Gastrocnemius medialis (tissue), 4 donors: ENCODE data around the gene ZNF778. TPM values are rescaled to one million over a fixed set of nuclear protein-coding genes. Genes with fewer than 3 reads are reported as not detected.

Experiments used
- ATAC-seq, 2 donors: fragments of 150-250 bp; one replicate each; pipeline ENCODE4 v1.9.1; 2016
- DNase-seq, 2 donors: peaks; one replicate each; pipeline ENCODE4 v3.0.0-alpha.2; 2019
- H3K27ac ChIP-seq, 4 donors: fragments of 200-600 bp; sonication (generic); 1 replicate in 1 of 4; 2 replicates in 3 of 4; pipeline ENCODE4 v1.5.1; 2016 to 2018; ENCODE audit warnings: mild to moderate bottlenecking in 2 of 4, moderate library complexity in 1 of 4
- H3K27me3 ChIP-seq, 3 donors: fragments of 200-600 bp; sonication (generic) in 2 of 3; 1 replicate in 1 of 3; 2 replicates in 2 of 3; pipeline versions ENCODE4 v1.5.1 to v1.6.0; 2016 to 2019; ENCODE audit warnings: mild to moderate bottlenecking in 1 of 3, moderate library complexity in 1 of 3
- H3K36me3 ChIP-seq, 2 donors: fragments of 200-600 bp; sonication (generic) in 1 of 2; one replicate each; pipeline ENCODE4 v1.5.1; 2017 to 2018
- H3K4me1 ChIP-seq, 2 donors: fragments of 200-600 bp; sonication (generic) in 1 of 2; one replicate each; pipeline ENCODE4 v1.5.1; 2016 to 2017; ENCODE audit warnings: mild to moderate bottlenecking in 2 of 2
- H3K4me3 ChIP-seq, 4 donors: fragments of 200-600 bp; sonication (generic) in 3 of 4; 1 replicate in 1 of 4; 2 replicates in 3 of 4; pipeline ENCODE4 v1.5.1; 2016 to 2019; ENCODE audit warnings: mild to moderate bottlenecking in 2 of 4
- H3K9me3 ChIP-seq, 3 donors: fragments of 200-600 bp; sonication (generic) in 2 of 3; 1 replicate in 1 of 3; 2 replicates in 2 of 3; pipeline ENCODE4 v1.5.1; 2016 to 2019
- POLR2A ChIP-seq, 2 donors: fragments of 450-650 bp; IDR thresholded peaks; one replicate each; pipeline ENCODE4 v1.6.1; 2017; ENCODE audit warnings: antibody characterized with exemption in 2 of 2, mild to moderate bottlenecking in 2 of 2, moderate library complexity in 2 of 2
- in situ Hi-C, 4 donors: fragments of 200-750 bp; cut with MboI; loops; one replicate each; pipeline versions ENCODE4 v1.15.0 to v1.8.0; 2017; ENCODE audit warnings: low sequenced_read_pairs in 4 of 4
- intact Hi-C: fragments of 100-400 bp; cut with DNase I; formaldehyde crosslinking; loops from one replicate; pipeline ENCODE4 v1.15.1; 2023; ENCODE audit warnings: low total_unique reads
- total RNA-seq, 4 donors: library from RNA; depleted of rRNA; stranded (reverse); fragments of >200 nt; gene quantifications; one replicate each; pipeline versions ENCODE4 v1.1.0 to v1.2.3, GENCODE V29; 2016
- TF ChIP-seq, protein P1 (sequence below), 5 experiments: fragments of 450-650 bp in 3 of 5; fragments of 200-600 bp in 2 of 5; sonication (generic) in 2 of 5; IDR thresholded peaks in 4 of 5; conservative IDR thresholded peaks in 1 of 5; 1 replicate in 4 of 5; 2 replicates in 1 of 5; pipeline ENCODE4 v1.5.1; 2016 to 2019; ENCODE audit warnings: antibody characterized with exemption in 5 of 5, mild to moderate bottlenecking in 3 of 5, moderate library complexity in 3 of 5

ZNF778 gene
- total RNA-seq, 4 donors from 2014 or later = 10.7 to 21.3 (median 17.9) TPM

DNA sequence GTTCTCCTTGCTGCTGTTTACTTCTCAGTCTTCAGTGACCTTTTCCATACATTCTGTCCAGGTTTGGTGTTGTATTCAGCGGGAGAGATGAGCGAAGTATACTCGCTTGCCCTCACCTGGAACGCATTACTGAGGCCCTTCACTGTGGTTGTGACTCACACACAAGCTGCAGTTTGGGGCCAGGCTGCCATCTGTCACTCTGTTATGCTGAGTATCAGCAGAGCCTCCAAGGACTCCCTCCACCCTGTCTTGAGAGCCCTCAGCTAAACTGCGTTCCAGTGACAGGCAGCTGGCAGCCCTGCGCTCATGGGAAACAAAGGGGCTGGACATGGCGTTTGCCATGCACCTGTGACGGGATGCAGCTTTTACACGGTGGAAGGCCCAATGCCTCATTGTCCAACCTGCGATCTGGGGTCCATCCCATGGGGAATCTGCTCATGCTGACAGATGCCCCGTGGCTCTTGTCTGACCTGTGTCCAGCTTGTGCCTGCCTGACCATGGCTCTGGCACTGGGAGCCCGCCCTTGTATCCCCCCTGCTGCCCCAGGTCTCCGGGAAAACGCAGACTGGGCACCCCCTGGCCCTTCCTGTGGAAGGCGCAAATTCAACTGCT lies 6.5 kb upstream of the ZNF778 start:
- no peak overlapping the region for H3K4me3 ChIP-seq
- intact Hi-C loops = no loop called here
- peaks cover 0 to 6% (median 1%) of the 10 kb centered on the region in 3 donors for H3K27me3 ChIP-seq
- no peak overlapping the region for H3K27ac ChIP-seq
- no peaks in the 10 kb centered on the region for H3K36me3 ChIP-seq
- no peak for TF ChIP-seq POLR2A (IDR thresholded peaks at IDR 0.05)
- TF ChIP-seq, protein P1, sequence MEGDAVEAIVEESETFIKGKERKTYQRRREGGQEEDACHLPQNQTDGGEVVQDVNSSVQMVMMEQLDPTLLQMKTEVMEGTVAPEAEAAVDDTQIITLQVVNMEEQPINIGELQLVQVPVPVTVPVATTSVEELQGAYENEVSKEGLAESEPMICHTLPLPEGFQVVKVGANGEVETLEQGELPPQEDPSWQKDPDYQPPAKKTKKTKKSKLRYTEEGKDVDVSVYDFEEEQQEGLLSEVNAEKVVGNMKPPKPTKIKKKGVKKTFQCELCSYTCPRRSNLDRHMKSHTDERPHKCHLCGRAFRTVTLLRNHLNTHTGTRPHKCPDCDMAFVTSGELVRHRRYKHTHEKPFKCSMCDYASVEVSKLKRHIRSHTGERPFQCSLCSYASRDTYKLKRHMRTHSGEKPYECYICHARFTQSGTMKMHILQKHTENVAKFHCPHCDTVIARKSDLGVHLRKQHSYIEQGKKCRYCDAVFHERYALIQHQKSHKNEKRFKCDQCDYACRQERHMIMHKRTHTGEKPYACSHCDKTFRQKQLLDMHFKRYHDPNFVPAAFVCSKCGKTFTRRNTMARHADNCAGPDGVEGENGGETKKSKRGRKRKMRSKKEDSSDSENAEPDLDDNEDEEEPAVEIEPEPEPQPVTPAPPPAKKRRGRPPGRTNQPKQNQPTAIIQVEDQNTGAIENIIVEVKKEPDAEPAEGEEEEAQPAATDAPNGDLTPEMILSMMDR (IDR thresholded peaks at IDR 0.05 in 4 of 5, conservative IDR thresholded peaks at IDR 0.05 in 1 of 5) = no peak
- DNase-seq (no peak), ATAC-seq (no peak)
- no peaks in the 10 kb centered on the region for H3K9me3 ChIP-seq
- in situ Hi-C loops = loop anchor here in 2 of 4 donors (25.0 kb wide), 2 partner anchors 349 to 474 kb away; partner anchors contain the start of genes GALNS (in 1 of the 2), PABPN1L (in 1 of the 2) and TRAPPC2L (in 1 of the 2)
- H3K4me1 ChIP-seq = peaks cover 5 to 12% of the 10 kb centered on the region in 2 donors

DNA sequence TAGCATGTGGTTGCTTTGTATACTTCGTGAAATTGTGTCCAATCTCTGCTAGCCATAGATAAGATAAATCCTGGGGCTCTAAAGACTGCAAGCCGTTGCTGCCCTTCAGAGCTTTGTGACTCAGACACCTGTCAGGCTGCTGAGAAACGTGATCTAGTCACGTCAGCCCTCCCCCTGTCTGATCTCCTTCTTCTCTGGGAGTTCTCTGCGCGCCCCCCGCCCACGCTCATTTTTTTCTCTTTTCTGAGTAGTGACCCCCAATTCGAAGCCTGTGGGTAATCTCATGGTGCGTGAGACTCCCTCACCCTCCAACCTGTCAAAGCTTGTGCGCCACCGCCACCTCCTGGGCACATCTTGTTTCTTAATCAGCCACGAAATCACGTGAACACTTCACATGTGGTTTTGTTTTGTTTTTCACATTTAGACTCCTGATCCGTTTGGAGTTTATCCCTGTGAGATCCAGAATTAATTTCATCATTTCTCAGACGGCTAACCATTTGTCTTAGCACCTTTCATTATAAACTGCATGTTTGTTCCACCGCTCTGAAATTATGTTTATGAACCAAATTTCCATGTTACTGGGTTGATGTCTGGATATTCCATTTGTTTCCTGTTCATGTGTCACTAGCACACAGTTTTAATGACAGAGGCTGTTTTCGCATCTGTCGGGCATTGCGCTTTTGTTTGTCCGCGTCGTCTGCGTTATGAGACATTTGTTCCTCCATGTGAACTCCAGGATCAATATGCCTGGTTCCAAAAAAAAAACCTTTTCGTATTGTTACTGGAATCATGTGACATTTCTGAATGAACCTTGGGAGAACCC lies 977 bp upstream of the ZNF778 start:
- Histone ChIP-seq H3K27ac (peak overlapping the region; percentile 95 to 100 (median 98)), H3K4me1 (peaks cover 25% of the 10 kb centered on the region in 2 donors), H3K4me3 (peak overlapping the region; percentile 84 to 98 (median 92)), H3K9me3 (no peaks in the 10 kb centered on the region), H3K36me3 (peaks cover 0 to 7% of the 10 kb centered on the region in 2 donors), H3K27me3 (no peaks in the 10 kb centered on the region)
- intact Hi-C loops = loop anchor here (1.0 to 5.0 kb wide), 8 partner anchors 24 to 646 kb away; partner anchors contain the start of genes ACSF3, APRT, CDH15 and TRAPPC2L
- DNase-seq (peak; percentile 74 to 77), ATAC-seq (peak; percentile 81 to 89)
- TF ChIP-seq, protein P1 (IDR thresholded peaks at IDR 0.05 in 4 of 5, conservative IDR thresholded peaks at IDR 0.05 in 1 of 5) = peak; percentile 59 to 76 (median 70)
- peak in 1 of 2 donors; percentile 28 for TF ChIP-seq POLR2A (IDR thresholded peaks at IDR 0.05)
- in situ Hi-C loops = loop anchor here in 2 of 4 donors (25.0 kb wide), 2 partner anchors 354 to 479 kb away; partner anchors contain the start of genes GALNS (in 1 of the 2), PABPN1L (in 1 of the 2) and TRAPPC2L (in 1 of the 2)

DNA sequence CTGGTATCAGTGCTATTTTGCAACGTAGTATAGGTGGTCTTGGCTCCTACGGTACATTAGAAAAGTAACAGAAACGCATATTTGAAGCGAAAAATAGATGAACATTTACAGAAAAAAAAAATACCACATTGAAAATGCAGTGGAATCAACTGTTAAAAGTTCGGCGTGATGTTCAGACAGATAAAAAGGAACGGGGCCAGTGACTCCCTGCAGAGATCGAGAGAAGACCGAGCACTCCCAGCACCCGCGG lies 440 bp upstream of the ZNF778 start:
- peaks cover 25% of the 10 kb centered on the region in 2 donors for H3K4me1 ChIP-seq
- no peak for ATAC-seq
- H3K36me3 ChIP-seq = peaks cover 0 to 13% of the 10 kb centered on the region in 2 donors
- no peak for TF ChIP-seq POLR2A (IDR thresholded peaks at IDR 0.05)
- TF ChIP-seq, protein P1 (IDR thresholded peaks at IDR 0.05 in 4 of 5, conservative IDR thresholded peaks at IDR 0.05 in 1 of 5) = no peak
- H3K9me3 ChIP-seq = no peaks in the 10 kb centered on the region
- no peak for DNase-seq
- peak overlapping the region; percentile 95 to 100 (median 98) for H3K27ac ChIP-seq
- in situ Hi-C loops = loop anchor here in 2 of 4 donors (25.0 kb wide), 2 partner anchors 355 to 480 kb away; partner anchors contain the start of genes GALNS (in 1 of the 2), PABPN1L (in 1 of the 2) and TRAPPC2L (in 1 of the 2)
- H3K27me3 ChIP-seq = no peaks in the 10 kb centered on the region
- H3K4me3 ChIP-seq = peak overlapping the region; percentile 84 to 98 (median 92)
- intact Hi-C loops = loop anchor here (1.0 to 5.0 kb wide), 6 partner anchors 24 to 647 kb away; partner anchors contain the start of genes ACSF3, APRT, TRAPPC2L and ZC3H18

DNA sequence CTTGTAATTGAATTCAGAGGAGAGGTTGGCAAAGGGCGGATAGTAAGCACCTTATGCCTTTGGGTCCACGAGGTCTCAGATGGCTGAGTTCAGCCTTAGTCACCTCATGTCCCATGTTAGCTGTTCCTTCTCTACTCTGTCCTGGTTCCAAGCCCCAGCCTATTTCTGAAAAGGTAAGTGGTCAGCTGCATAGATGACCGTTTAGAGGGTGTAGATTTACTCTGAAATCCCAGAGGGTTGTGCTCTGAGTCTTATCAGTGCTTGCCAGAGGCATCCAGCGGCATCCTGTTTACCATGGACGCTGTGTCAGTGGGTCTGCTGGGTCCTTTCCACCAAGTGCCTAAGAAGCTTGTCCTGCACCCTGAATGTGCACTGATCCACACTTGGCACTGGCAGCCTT lies 1.9 kb downstream of the ZNF778 start:
- no peak for ATAC-seq

More for the DNA sequence above, 1.9 kb downstream of the ZNF778 start:
- Histone ChIP-seq H3K9me3 (no peaks in the 10 kb centered on the region), H3K27me3 (no peaks in the 10 kb centered on the region), H3K4me1 (peaks cover 25% of the 10 kb centered on the region in 2 donors), H3K27ac (no peak overlapping the region), H3K4me3 (no peak overlapping the region), H3K36me3 (peaks cover 0 to 36% of the 10 kb centered on the region in 2 donors)
- intact Hi-C loops = loop anchor here (5.0 kb wide), 1 partner anchor 407 kb away; the partner anchor contains the start of gene APRT
- no peak for DNase-seq
- in situ Hi-C loops = loop anchor here in 2 of 4 donors (25.0 kb wide), 2 partner anchors 357 to 482 kb away; partner anchors contain the start of genes GALNS (in 1 of the 2), PABPN1L (in 1 of the 2) and TRAPPC2L (in 1 of the 2)
- no peak for TF ChIP-seq POLR2A (IDR thresholded peaks at IDR 0.05)
- TF ChIP-seq, protein P1 (IDR thresholded peaks at IDR 0.05 in 4 of 5, conservative IDR thresholded peaks at IDR 0.05 in 1 of 5) = no peak
